ENCODE results near the gene ARFGEF3. TPM values are rescaled to one million over a fixed set of nuclear protein-coding genes. Genes with fewer than 3 reads are reported as not detected.

Gene ARFGEF3
- total RNA-seq, 1 donor from 2014 or later, result 28.6 TPM

DNA sequence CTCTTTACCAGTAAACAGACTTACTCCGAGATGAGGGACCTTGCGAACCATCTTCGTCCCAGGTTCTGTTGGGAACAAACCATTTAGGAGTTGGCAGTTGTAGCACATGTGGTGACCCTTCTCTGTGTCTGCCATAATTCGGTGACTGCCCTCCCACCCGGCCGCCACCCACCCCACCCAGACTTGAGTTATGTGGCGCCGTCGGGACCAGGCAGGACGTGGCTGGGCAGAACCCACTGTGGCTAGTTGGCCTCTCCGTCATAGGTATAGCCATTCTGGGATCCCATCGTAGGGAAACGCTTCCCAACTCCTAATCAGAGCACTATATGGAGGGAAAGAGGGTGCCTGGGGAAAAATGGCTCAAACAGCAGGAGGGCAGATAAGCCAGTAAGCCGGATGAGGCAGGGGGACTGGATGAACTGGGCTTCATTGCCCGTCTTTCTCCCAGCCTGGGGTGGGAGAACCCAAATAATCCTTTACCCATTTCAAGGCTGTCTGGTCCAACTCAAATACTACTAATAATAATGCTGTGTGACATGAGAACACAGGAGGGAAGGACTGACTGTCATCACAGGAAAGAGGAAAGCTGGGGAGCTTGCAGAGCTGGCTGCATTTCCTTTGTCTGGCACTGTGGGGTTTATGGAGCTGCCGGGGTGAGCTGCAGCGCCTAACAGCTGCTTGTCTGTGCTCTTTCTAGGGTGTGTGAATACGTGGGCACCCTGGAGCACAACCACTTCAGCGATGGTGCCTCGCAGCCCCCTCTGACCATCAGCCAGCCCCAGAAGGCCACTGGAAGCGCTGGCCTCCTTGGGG lies 129.5 kb downstream of the ARFGEF3 start:
- TF ChIP-seq, protein P1, sequence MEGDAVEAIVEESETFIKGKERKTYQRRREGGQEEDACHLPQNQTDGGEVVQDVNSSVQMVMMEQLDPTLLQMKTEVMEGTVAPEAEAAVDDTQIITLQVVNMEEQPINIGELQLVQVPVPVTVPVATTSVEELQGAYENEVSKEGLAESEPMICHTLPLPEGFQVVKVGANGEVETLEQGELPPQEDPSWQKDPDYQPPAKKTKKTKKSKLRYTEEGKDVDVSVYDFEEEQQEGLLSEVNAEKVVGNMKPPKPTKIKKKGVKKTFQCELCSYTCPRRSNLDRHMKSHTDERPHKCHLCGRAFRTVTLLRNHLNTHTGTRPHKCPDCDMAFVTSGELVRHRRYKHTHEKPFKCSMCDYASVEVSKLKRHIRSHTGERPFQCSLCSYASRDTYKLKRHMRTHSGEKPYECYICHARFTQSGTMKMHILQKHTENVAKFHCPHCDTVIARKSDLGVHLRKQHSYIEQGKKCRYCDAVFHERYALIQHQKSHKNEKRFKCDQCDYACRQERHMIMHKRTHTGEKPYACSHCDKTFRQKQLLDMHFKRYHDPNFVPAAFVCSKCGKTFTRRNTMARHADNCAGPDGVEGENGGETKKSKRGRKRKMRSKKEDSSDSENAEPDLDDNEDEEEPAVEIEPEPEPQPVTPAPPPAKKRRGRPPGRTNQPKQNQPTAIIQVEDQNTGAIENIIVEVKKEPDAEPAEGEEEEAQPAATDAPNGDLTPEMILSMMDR (IDR thresholded peaks at IDR 0.05; ENCODE audit: unreplicated experiment), result no peak
- DNase-seq (ENCODE audit: low spot score, unreplicated experiment), result no peak
- Mint-ChIP-seq H3K36me3 (ENCODE audit: insufficient read depth) (peaks cover 27% of the 10 kb centered on the region), H3K27me3 (no peaks in the 10 kb centered on the region), H3K9me3 (ENCODE audit: low read depth) (no peaks in the 10 kb centered on the region), H3K27ac (no peak overlapping the region), H3K4me3 (ENCODE audit: low read depth) (no peak overlapping the region), H3K4me1 (ENCODE audit: low read depth) (peaks cover 2% of the 10 kb centered on the region)

- no peak overlapping the region for H3K27ac Mint-ChIP-seq
- no peaks in the 10 kb centered on the region for H3K27me3 Mint-ChIP-seq
- no peak for DNase-seq (ENCODE audit: low spot score, unreplicated experiment)
- H3K4me1 Mint-ChIP-seq (ENCODE audit: low read depth), result peaks cover 2% of the 10 kb centered on the region
- H3K36me3 Mint-ChIP-seq (ENCODE audit: insufficient read depth), result peaks cover 24% of the 10 kb centered on the region
- TF ChIP-seq, protein P1 (IDR thresholded peaks at IDR 0.05; ENCODE audit: unreplicated experiment), result no peak
- H3K9me3 Mint-ChIP-seq (ENCODE audit: low read depth), result no peaks in the 10 kb centered on the region
- no peak overlapping the region for H3K4me3 Mint-ChIP-seq (ENCODE audit: low read depth)
These were observed 130.1 kb downstream of the ARFGEF3 start for GRCh38 chr6:138291849-138292181.

- H3K27me3 Mint-ChIP-seq, result no peaks in the 10 kb centered on the region
- peaks cover 2% of the 10 kb centered on the region for H3K4me1 Mint-ChIP-seq (ENCODE audit: low read depth)
- DNase-seq (ENCODE audit: low spot score, unreplicated experiment), result no peak
- peaks cover 18% of the 10 kb centered on the region for H3K36me3 Mint-ChIP-seq (ENCODE audit: insufficient read depth)
- no peaks in the 10 kb centered on the region for H3K9me3 Mint-ChIP-seq (ENCODE audit: low read depth)
- H3K4me3 Mint-ChIP-seq (ENCODE audit: low read depth), result no peak overlapping the region
- TF ChIP-seq, protein P1 (IDR thresholded peaks at IDR 0.05; ENCODE audit: unreplicated experiment), result no peak
- H3K27ac Mint-ChIP-seq, result no peak overlapping the region
These were observed 130.7 kb downstream of the ARFGEF3 start for GRCh38 chr6:138292482-138292881.

GRCh38 chr6:138293428-138294395 lies 132.0 kb downstream of the ARFGEF3 start:
- H3K9me3 Mint-ChIP-seq (ENCODE audit: low read depth), result no peaks in the 10 kb centered on the region
- H3K27me3 Mint-ChIP-seq, result no peaks in the 10 kb centered on the region
- TF ChIP-seq, protein P1 (IDR thresholded peaks at IDR 0.05; ENCODE audit: unreplicated experiment), result no peak
- no peak overlapping the region for H3K4me3 Mint-ChIP-seq (ENCODE audit: low read depth)
- peaks cover 19% of the 10 kb centered on the region for H3K36me3 Mint-ChIP-seq (ENCODE audit: insufficient read depth)
- H3K27ac Mint-ChIP-seq, result no peak overlapping the region
- H3K4me1 Mint-ChIP-seq (ENCODE audit: low read depth), result peaks cover 2% of the 10 kb centered on the region
- no peak for DNase-seq (ENCODE audit: low spot score, unreplicated experiment)

DNA sequence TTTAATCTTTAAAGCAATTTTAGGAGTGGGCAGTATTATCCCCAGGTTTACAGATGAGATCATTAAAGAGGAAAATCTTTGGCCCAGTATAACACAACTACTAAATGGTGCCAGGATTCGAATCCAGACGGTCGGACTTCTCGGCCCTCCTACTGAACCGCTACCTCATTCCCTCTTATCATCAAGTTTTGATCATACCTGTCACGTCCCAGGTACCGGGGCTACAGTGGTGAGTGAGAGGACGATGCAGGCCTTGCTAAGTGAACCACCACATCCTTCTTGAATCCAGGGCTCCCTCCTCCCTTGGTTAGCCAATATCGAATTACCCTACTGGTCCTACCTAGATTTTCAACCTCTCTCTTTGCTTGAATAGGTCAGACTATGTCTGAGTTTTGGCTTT lies 134.6 kb downstream of the ARFGEF3 start:
- Mint-ChIP-seq H3K36me3 (ENCODE audit: insufficient read depth) (peaks cover 25% of the 10 kb centered on the region), H3K4me3 (ENCODE audit: low read depth) (no peak overlapping the region), H3K4me1 (ENCODE audit: low read depth) (no peaks in the 10 kb centered on the region), H3K27me3 (no peaks in the 10 kb centered on the region), H3K27ac (no peak overlapping the region), H3K9me3 (ENCODE audit: low read depth) (no peaks in the 10 kb centered on the region)
- DNase-seq (ENCODE audit: low spot score, unreplicated experiment), result no peak
- TF ChIP-seq, protein P1 (IDR thresholded peaks at IDR 0.05; ENCODE audit: unreplicated experiment), result no peak

Measured in progenitor cell of endocrine pancreas (in vitro differentiated cells).